Activated CD4-positive, alpha-beta T cell treated with anti-CD3 and anti-CD28 coated beads for 1 hour (primary cell): ENCODE data around the gene ENKD1.

Experiments used
- DNase-seq: peaks from one replicate; pipeline ENCODE4 v3.0.0-alpha.2; 2020

ENKD1 gene

GRCh38 chr16:67678354-67679023, 11.9 kb upstream of the ENKD1 start:
- no peak for DNase-seq

DNA sequence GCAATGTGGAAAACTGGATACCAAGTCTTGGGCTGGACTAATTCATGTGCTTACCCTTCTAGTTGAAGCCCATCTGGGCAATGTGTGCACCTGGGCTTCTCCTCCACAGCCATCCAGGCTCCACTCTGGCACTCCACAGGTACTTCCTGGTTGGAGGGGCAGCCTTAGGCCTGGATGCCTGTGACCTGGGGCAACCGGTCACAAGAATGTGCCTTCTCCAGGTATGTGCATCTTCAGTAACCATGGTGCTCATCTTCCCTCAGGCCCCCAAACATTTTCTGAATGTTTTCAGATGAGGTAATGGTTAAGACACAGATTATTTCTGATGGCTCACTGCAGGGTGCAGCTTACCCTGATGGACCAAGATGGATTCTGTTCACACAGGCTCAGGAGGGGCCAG, 11.2 kb upstream of the ENKD1 start:
- no peak for DNase-seq

- DNase-seq: no peak
These were observed 10.4 kb upstream of the ENKD1 start for GRCh38 chr16:67676939-67677338.

DNA sequence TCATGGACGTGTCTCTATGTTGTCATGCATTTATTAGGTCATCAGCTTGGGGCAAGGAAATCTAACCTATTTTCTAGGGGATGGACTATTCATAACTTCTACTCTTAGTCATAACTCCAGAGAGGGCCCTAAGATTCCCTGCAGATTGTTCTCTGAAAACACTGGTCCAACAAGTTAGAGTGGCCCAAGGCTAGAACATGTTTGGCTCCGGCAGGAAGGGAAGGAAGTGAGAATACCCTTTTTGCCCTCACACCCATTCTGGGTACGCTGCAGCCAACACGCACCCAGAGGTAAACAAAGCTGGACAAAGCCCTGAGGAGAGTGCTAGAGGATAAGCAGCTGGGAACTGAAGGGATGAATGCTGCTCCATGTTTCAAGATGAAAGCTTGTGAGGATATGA, 10.0 kb upstream of the ENKD1 start:
- DNase-seq: no peak

- no peak for DNase-seq
These were observed 9.4 kb upstream of the ENKD1 start for GRCh38 chr16:67675999-67676398.

DNA sequence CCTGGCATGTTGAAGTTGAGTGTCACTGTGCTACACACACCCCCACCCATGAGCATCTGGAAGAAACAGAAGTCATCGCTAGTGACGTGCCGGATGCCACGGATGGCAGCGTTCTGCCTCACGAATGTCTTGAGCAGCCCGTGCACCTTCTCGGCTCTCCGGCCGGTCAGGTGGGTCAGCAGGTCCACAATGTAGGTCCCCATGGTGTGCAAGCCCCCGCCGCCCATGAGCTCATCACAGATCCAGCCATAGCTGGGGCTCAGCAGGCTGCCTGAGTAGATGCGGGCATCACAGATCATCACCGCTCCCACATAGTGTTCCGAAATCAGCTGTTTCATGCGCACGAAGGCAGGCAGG, 9.0 kb upstream of the ENKD1 start:
- DNase-seq: no peak

- DNase-seq: no peak
These were observed 8.5 kb upstream of the ENKD1 start for GRCh38 chr16:67674851-67675578.

- DNase-seq: no peak
These were observed 7.4 kb upstream of the ENKD1 start for GRCh38 chr16:67673712-67674580.

GRCh38 chr16:67672739-67673662, 6.5 kb upstream of the ENKD1 start:
- DNase-seq: peak; percentile 30

- DNase-seq: no peak
These were observed 5.8 kb upstream of the ENKD1 start for GRCh38 chr16:67672306-67672705.

DNA sequence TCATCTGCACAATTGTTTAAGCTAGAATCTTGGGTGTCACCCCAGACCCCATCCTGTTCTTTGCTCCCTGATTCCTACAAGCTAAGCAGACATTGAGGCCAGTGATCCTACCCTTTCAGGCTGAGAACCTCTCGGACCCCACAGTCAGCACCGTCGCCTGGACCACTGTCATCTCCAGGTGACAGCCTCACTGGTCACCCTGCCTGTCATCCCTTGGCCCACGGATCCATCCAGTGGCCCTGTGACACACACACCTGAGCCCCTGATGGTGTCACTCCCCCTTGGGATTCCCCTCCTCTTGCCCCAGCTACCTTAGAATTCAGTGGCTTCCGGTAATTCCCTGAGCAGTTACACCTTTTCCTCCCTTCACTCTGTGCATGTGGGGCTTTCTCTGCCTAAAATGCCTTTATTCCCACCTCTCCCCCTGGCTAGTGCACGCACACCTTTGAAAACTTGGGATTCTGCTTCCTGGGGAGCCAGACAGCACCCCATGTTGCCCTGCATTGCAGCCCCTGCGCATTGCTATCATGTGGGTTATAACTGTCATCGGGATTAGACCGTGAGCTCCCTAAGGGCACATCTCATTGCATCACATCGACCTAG, 3.0 kb upstream of the ENKD1 start:
- DNase-seq: no peak

DNA sequence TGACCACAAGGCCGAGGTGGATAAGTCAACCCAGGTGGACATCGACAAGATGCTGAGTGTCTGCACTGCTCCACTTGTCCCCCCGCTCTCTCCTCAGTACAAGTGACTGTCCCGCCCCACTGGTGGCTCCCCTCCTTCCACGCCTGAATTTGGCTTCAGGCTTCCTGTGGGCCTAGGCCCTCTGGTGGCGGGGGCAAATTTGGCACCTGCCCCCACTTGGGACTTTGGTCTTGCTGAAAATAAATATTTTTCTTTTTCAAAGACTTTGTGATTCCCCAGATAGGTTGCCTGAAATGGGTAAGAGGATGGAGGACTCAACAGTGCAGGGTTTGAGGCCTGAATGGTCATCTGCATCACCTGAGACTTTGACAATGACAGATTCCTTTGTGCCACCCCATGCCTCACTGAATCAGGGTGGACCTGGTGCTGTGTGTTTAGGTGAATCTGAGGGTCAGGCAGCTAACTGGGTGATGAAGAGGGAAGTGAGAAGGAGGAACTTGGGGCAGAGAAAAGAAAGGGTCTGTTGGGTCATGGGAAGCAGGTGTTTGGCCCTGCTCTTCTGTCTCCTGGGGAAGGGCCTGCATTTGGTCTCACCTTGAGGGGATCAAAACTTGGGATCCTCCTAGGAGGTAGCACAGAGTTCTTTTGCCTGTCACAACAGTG, 2.1 kb upstream of the ENKD1 start:
- DNase-seq: no peak

GRCh38 chr16:67667817-67668494, 1.4 kb upstream of the ENKD1 start:
- peak; percentile 76 for DNase-seq

DNA sequence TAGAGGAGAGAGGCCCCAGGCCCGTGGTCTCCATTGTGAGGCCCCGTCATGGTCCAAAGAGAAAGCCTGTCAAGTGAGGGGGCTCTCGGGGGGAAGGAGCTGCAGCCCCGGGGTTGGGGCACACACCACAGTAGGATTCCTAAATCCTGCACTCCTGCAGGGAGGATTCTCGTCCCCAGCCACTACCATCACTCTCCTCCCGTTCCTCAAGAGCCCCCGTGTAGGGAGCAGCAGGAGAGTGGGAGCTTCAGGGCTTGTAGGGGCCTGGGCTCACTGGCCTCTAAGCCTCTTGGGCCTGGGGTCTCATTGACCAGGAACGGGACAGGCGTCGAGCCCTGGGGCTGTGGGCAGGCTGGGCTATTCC, 885 bp upstream of the ENKD1 start:
- no peak for DNase-seq

DNA sequence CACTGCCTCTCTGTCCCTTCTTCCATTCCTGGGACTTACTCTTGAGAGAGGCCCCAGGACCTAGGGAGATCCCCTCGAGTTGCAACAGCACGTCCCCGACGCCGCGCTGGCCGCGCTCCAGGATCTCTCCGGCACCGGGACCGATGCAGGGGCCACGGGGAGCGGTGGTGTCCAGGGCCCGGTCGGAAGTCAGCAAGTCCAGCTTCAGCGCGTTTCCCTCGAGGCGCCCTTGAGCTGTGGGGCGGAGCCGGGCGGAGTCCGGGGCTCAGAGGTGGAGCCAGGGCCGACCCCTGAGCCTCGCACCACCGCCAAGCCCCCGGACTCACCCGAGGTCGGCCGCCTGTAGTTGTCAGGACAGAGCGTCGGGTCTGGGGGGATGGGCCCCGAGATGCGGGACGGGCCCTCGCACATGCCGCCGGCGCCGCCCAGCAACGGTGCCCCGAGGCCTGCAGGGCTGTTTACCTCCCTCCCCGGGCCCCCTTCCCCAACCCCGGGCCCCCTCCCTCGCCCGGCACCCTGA, 458 bp downstream of the ENKD1 start:
- no peak for DNase-seq

DNA sequence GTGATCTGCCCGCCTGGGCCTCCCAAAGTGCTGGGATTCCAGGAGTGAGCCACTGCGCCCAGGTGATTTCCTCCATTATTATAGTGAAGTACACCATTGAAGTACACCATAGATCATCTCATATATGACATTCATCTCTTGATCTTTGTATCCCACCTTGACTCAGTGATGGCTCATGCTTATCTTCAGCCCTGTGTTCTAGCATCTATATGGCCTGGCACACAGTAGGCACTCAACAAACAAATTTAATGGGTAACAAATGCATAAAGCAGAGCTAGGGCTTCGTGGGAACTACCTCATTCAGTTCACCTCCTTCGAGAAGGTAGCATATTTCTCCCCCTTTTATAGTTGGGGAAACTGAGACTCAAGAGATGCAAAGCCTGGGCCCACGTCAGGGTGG, 952 bp downstream of the ENKD1 start:
- no peak for DNase-seq

DNA sequence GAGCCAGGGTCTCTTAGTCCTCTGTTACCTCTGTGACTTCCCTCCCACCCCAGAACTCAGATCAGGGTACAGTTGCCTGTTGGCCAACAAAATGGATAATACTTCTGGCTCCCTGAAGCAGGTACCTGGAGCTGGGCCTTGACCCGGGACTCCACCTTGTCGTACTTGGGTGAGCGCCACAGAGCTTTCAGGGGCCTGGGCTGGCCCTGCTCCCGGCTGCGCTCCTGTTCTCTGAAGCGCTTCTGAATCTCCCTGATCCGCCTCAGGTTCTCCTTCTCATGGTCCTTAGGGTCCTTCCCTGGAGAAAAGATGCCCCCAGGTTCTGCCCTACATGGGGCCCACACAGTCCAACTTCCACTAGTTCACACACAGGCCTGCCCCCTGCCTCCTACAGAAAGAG, 1.7 kb downstream of the ENKD1 start:
- no peak for DNase-seq

DNA sequence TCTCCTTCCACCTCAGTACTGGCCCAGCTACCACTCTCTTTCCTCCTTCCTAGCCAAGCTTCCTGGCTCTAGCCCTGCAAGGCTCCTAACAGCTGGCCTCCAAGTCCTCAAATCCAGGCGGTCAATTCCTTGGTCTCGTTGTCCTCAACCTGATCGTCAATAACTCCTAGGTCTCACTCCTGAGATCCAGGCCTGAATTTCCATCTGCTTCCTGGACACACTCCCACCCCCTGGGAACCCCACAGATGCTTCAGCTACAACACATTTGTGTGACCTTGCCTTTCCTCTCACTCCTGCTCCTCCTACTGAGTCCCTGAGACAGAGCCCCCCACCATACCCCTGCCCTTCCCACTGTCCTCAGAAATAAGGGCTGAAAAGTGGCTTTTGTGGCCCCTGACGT, 2.3 kb downstream of the ENKD1 start:
- no peak for DNase-seq

GRCh38 chr16:67663877-67664222, 2.7 kb downstream of the ENKD1 start:
- no peak for DNase-seq

DNA sequence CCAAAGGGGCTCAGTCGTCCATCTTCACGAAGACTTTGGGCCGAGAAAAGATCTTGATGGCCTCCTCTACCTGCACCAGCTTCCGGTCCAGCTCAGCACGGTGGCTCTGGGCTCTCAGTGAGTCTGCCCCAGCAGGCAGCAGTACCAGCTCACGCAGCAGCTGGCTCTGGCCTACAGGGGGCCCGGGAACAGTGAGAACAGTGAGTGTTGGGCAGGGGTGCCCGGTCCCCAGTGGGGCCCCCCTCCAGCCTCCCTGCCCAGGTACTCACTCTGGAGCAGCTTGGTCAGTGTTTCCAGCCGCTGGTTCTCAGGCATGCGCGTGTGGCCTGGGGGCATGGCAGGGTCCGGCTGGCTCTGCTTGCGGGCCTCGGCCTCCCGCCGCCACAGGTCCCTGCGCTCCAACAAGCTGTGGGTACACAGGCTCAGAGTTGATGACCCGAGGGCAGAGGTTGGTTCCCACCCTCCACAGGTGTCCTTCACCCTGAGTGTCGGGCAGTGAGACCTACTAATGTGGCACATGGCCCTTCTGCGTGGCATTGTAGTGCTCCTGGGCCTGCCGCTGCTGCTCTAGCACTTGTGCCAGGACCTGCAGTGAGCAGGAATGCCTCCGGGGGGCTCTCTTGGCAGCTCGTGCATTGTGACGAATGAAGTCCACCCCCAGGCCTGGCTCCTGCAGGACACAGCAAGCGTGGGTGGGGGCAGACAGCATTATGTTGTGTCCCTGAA, 3.2 kb downstream of the ENKD1 start:
- no peak for DNase-seq

GRCh38 chr16:67662653-67663010, 3.9 kb downstream of the ENKD1 start:
- no peak for DNase-seq
